SK-N-SH (cell line): ENCODE measurements around the gene PITPNM1. TPM values are rescaled to one million over a fixed set of nuclear protein-coding genes. Genes with fewer than 3 reads are reported as not detected.

Source experiments
- polyA plus RNA-seq, 3 experiments: library from polyadenylated mRNA; depleted of rRNA; stranded (reverse); fragments of >200 nt; gene quantifications; 2 replicates each; pipeline ENCODE4 v1.2.3, GENCODE V29; 2012
- small RNA-seq, 7 experiments: library from RNA; depleted of rRNA; stranded (forward); fragments of <200 nt; gene quantifications; one replicate each; pipeline ENCODE3, GENCODE V24; 2012

Gene PITPNM1
- polyA plus RNA-seq, 1 of the 3 experiments (the other 2 are of a cell fraction) = 24.2 TPM

Small RNA genes within 50 kb of the gene (small RNA-seq; reads per million reads assigned to genes)
- gene MIR6752 = 0 reads per million in 7 experiments

Other genes with a start within 250 kb of the PITPNM1 start
- gene GRK2, start 238.9 kb downstream of the PITPNM1 start, polyA plus RNA-seq (2012; rRNA removed) = 44.6 and 48.5 TPM in 2 replicates
- gene ANKRD13D, start 216.1 kb downstream of the PITPNM1 start, polyA plus RNA-seq (2012; rRNA removed) = 50.2 and 51.4 TPM in 2 replicates
- 13.5 and 17.1 TPM in 2 replicates for gene SSH3, start 201.8 kb downstream of the PITPNM1 start, polyA plus RNA-seq (2012; rRNA removed)
- gene POLD4, start 151.8 kb downstream of the PITPNM1 start, polyA plus RNA-seq (2012; rRNA removed) = 80.4 and 89.4 TPM in 2 replicates
- gene CLCF1, start 131.8 kb downstream of the PITPNM1 start, polyA plus RNA-seq (2012; rRNA removed) = 27.0 and 27.7 TPM in 2 replicates
- 21.5 and 22.3 TPM in 2 replicates for gene RAD9A, start 113.4 kb downstream of the PITPNM1 start, polyA plus RNA-seq (2012; rRNA removed)
- 210 and 261 TPM in 2 replicates for gene PPP1CA, start 103.5 kb downstream of the PITPNM1 start, polyA plus RNA-seq (2012; rRNA removed)
- 0.05 TPM in 1 of 2 replicates, not detected in the other for gene TBC1D10C, start 101.3 kb downstream of the PITPNM1 start, polyA plus RNA-seq (2012; rRNA removed)
- 0.15 and 0.23 TPM in 2 replicates for gene CARNS1, start 89.7 kb downstream of the PITPNM1 start, polyA plus RNA-seq (2012; rRNA removed)
- gene RPS6KB2, start 76.9 kb downstream of the PITPNM1 start, polyA plus RNA-seq (2012; rRNA removed) = 52.0 and 53.2 TPM in 2 replicates
- gene PTPRCAP, start 67.7 kb downstream of the PITPNM1 start, polyA plus RNA-seq (2012; rRNA removed) = 1.3 and 1.4 TPM in 2 replicates
- 195 and 220 TPM in 2 replicates for gene CORO1B, start 61.9 kb downstream of the PITPNM1 start, polyA plus RNA-seq (2012; rRNA removed)
- gene GPR152, start 52.6 kb downstream of the PITPNM1 start, polyA plus RNA-seq (2012; rRNA removed) = not detected in 2 replicates
- gene CABP4, start 50.0 kb downstream of the PITPNM1 start, polyA plus RNA-seq (2012; rRNA removed) = not detected in 2 replicates
- gene TMEM134, start 36.1 kb downstream of the PITPNM1 start, polyA plus RNA-seq (2012; rRNA removed) = 132 and 135 TPM in 2 replicates
- 192 and 207 TPM in 2 replicates for gene AIP, start 22.3 kb downstream of the PITPNM1 start, polyA plus RNA-seq (2012; rRNA removed)
- gene CDK2AP2, start 2.8 kb upstream of the PITPNM1 start, polyA plus RNA-seq (2012; rRNA removed) = 32.8 and 47.9 TPM in 2 replicates
- gene CABP2, start 18.1 kb upstream of the PITPNM1 start, polyA plus RNA-seq (2012; rRNA removed) = not detected in 2 replicates
- 488 and 745 TPM in 2 replicates for gene GSTP1, start 78.4 kb upstream of the PITPNM1 start, polyA plus RNA-seq (2012; rRNA removed)
- gene NDUFV1, start 101.6 kb upstream of the PITPNM1 start, polyA plus RNA-seq (2012; rRNA removed) = 220 and 278 TPM in 2 replicates
- 2.2 and 2.7 TPM in 2 replicates for gene NUDT8, start 124.6 kb upstream of the PITPNM1 start, polyA plus RNA-seq (2012; rRNA removed)
- not detected in 2 replicates for gene TBX10, start 134.4 kb upstream of the PITPNM1 start, polyA plus RNA-seq (2012; rRNA removed)
- gene ACY3, start 145.4 kb upstream of the PITPNM1 start, polyA plus RNA-seq (2012; rRNA removed) = not detected in 2 replicates
- gene ALDH3B2, start 169.3 kb upstream of the PITPNM1 start, polyA plus RNA-seq (2012; rRNA removed) = not detected in 2 replicates